AG04449 (cell line): ENCODE results near the gene DEPDC7.

Source experiments
- CTCF ChIA-PET: fragments of 350-600 bp; formaldehyde crosslinking; extraction: SDS; loops from one replicate; lab custom pipeline; 2021; ENCODE audit warnings: antibody characterized with exemption; lab: Yijun Ruan, JAX
- POLR2A ChIA-PET: fragments of 400-600, 350-600 bp; formaldehyde crosslinking; extraction: SDS; loops from one replicate; lab custom pipeline; 2020; ENCODE audit warnings: antibody characterized with exemption, inconsistent platforms; lab: Yijun Ruan, JAX
- DNase-seq: peaks from one replicate; pipeline ENCODE4 v3.0.0-alpha.2; 2010; ENCODE audit warnings: low read depth, low spot score
- H3K4me3 ChIP-seq: 2 replicates; pipeline ENCODE4 v1.5.1; 2011; ENCODE audit warnings: low read depth, mild to moderate bottlenecking, control low read depth, low read length
- TF ChIP-seq, protein P1 (sequence below): IDR thresholded peaks from one replicate; pipeline ENCODE4 v1.5.1; 2011; ENCODE audit warnings: mild to moderate bottlenecking, moderate library complexity, low read length, control low read depth, inconsistent platforms; ENCODE audit not compliant: insufficient read depth; ENCODE audit errors: missing control alignments

DEPDC7 gene

DNA sequence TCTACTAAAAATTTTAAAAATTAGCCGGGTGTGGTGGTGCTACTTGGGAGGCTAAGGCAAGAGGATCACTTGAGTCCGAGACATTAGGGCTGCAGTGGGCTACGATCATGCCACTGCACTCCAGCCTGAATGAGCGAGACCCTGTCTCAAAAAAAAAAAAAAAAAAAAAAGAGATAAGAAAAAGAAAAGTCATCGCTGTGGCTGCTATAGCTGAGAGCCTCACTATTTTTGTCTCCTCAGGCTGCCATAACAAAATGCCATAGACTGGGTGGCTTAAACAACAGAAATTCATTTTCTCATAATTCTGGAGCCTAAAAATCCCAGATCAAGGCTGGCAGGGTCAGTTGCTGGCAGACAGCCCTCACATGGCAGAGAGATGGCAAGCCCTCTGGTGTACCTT, 30.1 kb upstream of the DEPDC7 start:
- H3K4me3 ChIP-seq, result no peak overlapping the region
- CTCF ChIA-PET, result no interaction called here
- POLR2A ChIA-PET, result no interaction called here
- no peak for DNase-seq
- TF ChIP-seq, protein P1, sequence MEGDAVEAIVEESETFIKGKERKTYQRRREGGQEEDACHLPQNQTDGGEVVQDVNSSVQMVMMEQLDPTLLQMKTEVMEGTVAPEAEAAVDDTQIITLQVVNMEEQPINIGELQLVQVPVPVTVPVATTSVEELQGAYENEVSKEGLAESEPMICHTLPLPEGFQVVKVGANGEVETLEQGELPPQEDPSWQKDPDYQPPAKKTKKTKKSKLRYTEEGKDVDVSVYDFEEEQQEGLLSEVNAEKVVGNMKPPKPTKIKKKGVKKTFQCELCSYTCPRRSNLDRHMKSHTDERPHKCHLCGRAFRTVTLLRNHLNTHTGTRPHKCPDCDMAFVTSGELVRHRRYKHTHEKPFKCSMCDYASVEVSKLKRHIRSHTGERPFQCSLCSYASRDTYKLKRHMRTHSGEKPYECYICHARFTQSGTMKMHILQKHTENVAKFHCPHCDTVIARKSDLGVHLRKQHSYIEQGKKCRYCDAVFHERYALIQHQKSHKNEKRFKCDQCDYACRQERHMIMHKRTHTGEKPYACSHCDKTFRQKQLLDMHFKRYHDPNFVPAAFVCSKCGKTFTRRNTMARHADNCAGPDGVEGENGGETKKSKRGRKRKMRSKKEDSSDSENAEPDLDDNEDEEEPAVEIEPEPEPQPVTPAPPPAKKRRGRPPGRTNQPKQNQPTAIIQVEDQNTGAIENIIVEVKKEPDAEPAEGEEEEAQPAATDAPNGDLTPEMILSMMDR, result no peak

DNA sequence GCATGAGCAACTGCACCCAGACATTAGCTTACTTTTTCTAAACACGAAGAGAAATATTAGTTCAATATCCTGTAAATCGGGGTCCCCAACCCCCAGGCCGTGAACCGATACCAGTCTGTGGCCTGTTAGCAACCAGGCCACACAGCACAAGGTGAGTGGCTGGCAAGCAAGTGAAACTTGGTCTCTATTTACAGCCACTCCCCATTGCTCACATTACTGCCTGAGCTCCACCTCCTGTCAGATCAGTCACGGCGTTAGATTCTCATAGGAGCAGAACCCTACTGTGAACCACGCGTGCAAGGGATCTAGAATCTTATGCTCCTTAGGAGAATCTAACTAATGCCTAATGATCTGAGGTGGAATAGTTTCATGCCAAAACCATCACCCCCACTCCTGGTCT, 27.8 kb upstream of the DEPDC7 start:
- no peak for DNase-seq
- TF ChIP-seq, protein P1, result no peak
- H3K4me3 ChIP-seq, result no peak overlapping the region
- CTCF ChIA-PET, result interaction anchor here (1.5 kb wide), 1 partner anchor 28 kb away, joined by 3 read pairs; no protein-coding TSS in a partner anchor
- POLR2A ChIA-PET, result no interaction called here

DNA sequence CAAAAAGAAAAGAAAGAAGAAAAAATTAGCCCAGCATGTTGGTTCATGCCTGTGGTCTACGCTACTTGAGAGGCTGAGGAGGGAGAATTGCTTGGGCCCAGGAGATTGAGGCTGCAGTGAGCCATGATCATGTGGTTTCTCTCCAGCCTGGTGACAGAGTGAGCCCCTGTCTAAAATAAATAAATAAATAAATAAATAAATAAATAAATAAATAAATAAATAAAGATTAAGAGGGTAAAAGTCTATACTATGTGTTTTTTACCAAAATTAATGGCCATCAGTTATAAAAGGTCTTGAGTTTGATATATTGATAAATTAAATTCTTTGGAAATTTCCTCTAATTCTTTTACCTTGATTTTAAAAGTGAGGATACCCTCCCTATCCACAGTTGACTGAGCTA, 25.2 kb upstream of the DEPDC7 start:
- DNase-seq, result no peak
- TF ChIP-seq, protein P1, result no peak
- H3K4me3 ChIP-seq, result no peak overlapping the region
- ChIA-PET CTCF (no interaction called here), POLR2A (no interaction called here)

DNA sequence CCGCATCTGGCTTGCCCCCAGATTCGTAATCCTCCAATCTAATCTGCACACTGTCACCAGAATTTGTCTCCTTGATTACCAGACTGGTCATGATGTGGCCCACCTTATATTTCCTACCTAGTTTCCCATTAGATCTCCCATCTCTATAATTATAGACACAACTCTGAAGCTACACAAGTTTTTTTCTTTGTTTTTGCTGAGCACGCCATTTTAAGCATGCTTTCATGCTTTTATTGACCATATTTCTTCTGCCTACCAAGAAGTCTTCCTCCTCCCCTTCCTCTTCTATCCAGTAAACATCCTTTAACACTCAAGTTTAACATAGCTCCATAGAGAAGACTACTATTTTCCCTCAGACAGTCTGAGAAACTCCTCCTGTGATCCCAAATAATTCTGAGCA, 24.3 kb upstream of the DEPDC7 start:
- TF ChIP-seq, protein P1, result no peak
- ChIA-PET CTCF (interaction anchor here (1.4 kb wide), 1 partner anchor 32 kb away, joined by 3 read pairs; no protein-coding TSS in a partner anchor), POLR2A (no interaction called here)
- DNase-seq, result no peak
- H3K4me3 ChIP-seq, result no peak overlapping the region

DNA sequence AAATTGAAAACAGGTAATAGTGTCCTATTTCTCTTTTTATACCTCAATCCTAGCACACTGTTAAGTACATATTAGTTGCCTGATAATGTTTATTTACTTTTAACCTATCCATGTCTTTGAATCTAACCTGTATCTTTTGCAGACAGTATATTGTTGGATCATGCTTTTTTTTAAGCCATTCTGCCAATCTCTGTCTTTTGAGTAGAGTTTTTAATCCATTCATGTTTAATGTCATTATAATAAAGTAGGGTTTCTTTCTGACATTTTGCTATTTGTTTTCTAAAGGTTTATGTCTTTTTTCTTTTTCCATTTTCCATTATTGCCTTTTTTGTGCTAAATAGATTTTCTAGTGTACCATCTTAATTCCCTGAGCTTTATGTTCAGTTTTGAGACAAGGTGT, 23.8 kb upstream of the DEPDC7 start:
- TF ChIP-seq, protein P1, result no peak
- DNase-seq, result no peak
- H3K4me3 ChIP-seq, result no peak overlapping the region
- CTCF ChIA-PET, result interaction anchor here (1.4 kb wide), 1 partner anchor 32 kb away, joined by 3 read pairs; no protein-coding TSS in a partner anchor
- POLR2A ChIA-PET, result no interaction called here

DNA sequence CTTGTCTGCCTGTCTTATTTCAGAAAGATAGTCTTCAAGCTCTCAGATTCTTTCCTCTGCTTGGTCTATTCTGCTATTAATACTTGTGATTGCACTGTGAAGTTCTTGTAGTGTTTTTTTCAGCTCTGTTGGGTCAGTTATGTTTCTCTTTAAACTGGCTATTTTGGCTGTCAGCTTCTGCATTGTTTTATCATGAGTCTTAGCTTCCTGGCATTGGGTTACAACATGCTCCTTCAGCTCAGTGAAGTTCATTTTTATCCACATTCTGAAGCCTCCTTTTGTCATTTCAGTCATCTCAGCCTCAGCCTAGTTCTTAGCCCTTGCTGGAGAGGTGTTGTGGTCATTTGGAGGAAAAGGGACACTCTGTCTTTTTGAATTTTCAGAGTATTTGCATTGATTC, 15.5 kb upstream of the DEPDC7 start:
- H3K4me3 ChIP-seq, result no peak overlapping the region
- TF ChIP-seq, protein P1, result no peak
- ChIA-PET POLR2A (interaction anchor here (0.6 to 1.4 kb wide), 3 partner anchors 16 to 1297 kb away, joined by 3 to 6 read pairs (median 3); partner anchors contain the start of gene TCP11L1), CTCF (interaction anchor here (1.0 to 1.1 kb wide), 3 partner anchors 23 to 66 kb away, joined by 3 read pairs; no protein-coding TSS in a partner anchor)
- peak; percentile 69 for DNase-seq
